K562 (cell line): ENCODE data around the gene MAP2. TPM values are rescaled to one million over a fixed set of nuclear protein-coding genes. Genes with fewer than 3 reads are reported as not detected.

Source experiments
- ATAC-seq: fragments of 200-7000 bp; cut with Tn5 transposase; 3 replicates; pipeline ENCODE4 v1.9.1; 2020; ENCODE audit warnings: moderate library complexity
- BruUV-seq: library from RNA; stranded (reverse); fragments of 400-500 nt; replicated peaks from 2 replicates; lab custom pipeline; 2021; lab: Mats Ljungman, UMichigan
- CTCF ChIA-PET: fragments of 300-600 bp; formaldehyde crosslinking; extraction: SDS; loops from one replicate; lab custom pipeline; 2021; ENCODE audit warnings: low intra/inter-chr PET ratio; lab: Yijun Ruan, JAX
- POLR2A ChIA-PET: fragments of 300-600, 350-650 bp; sonication (Branson Sonifier 250); formaldehyde crosslinking; extraction: SDS; loops from one replicate; lab custom pipeline; 2021; ENCODE audit warnings: antibody characterized with exemption, inconsistent platforms; lab: Yijun Ruan, JAX
- DNase-seq, 4 experiments: peaks; one replicate each; pipeline versions ENCODE4 v3.0.0 to v3.0.0-alpha.2; 2011 to 2018; ENCODE audit warnings: low spot score in 3 of 4, mixed read lengths in 3 of 4; ENCODE audit errors: extremely low read depth in 1 of 4
- FAIRE-seq: peaks from 2 replicates; lab custom pipeline; 2011; peaks lifted over from hg19 to GRCh38; lab: Jason Lieb, UNC
- H2AFZ ChIP-seq: 2 replicates; pipeline ENCODE4 v1.6.0; 2011; ENCODE audit warnings: low read depth, low read length, control low read depth, inconsistent platforms
- H3K27ac ChIP-seq: fragments of 200-600 bp; 3 replicates; pipeline ENCODE4 v1.8.0; 2011; ENCODE audit warnings: low read depth, mild to moderate bottlenecking, control low read depth, inconsistent platforms, low read length, moderate library complexity, mixed read lengths; ENCODE audit errors: extremely low read depth
- H3K27me3 ChIP-seq, 2 experiments: fragments of 300-600 bp in 1 of 2; 2 replicates in 1 of 2; 3 replicates in 1 of 2; pipeline versions ENCODE4 v1.6.0 to v1.8.0; 2011; ENCODE audit warnings: inconsistent platforms in 2 of 2, low read length in 2 of 2, mild to moderate bottlenecking in 1 of 2, mixed read lengths in 1 of 2, moderate library complexity in 1 of 2; ENCODE audit not compliant: control insufficient read depth in 2 of 2, insufficient read depth in 2 of 2
- H3K36me3 ChIP-seq: fragments of 300-600 bp; 3 replicates; pipeline ENCODE4 v1.8.0; 2011; ENCODE audit warnings: mild to moderate bottlenecking, low read length, inconsistent platforms; ENCODE audit not compliant: control insufficient read depth, insufficient read depth
- H3K4me1 ChIP-seq, 2 experiments: fragments of 200-600 bp in 1 of 2; replicated peaks in 1 of 2; 2 replicates in 1 of 2; 3 replicates in 1 of 2; pipeline versions ENCODE4 v1.5.1 to v1.8.0; 2011; ENCODE audit warnings: inconsistent platforms in 2 of 2, low read length in 2 of 2, mild to moderate bottlenecking in 1 of 2, mixed read lengths in 1 of 2, moderate library complexity in 1 of 2; ENCODE audit not compliant: control insufficient read depth in 2 of 2, insufficient read depth in 2 of 2
- H3K4me2 ChIP-seq: 2 replicates; pipeline ENCODE4 v1.6.1; 2011; ENCODE audit warnings: low read length, control low read depth, inconsistent platforms, mixed read lengths; ENCODE audit not compliant: insufficient read depth
- H3K4me3 ChIP-seq: fragments of 200-600 bp; sonication (generic), shearing (Covaris generic); 2 replicates; pipeline ENCODE4 v1.5.1; 2016; ENCODE audit warnings: control low read depth, inconsistent platforms
- H3K79me2 ChIP-seq: fragments of 200-600 bp; 3 replicates; pipeline ENCODE4 v1.8.0; 2011; ENCODE audit warnings: low read length, inconsistent platforms; ENCODE audit not compliant: control insufficient read depth, insufficient read depth
- H3K9ac ChIP-seq, 2 experiments: 2 replicates each; pipeline versions ENCODE4 v1.6.0 to v1.6.1; 2011; ENCODE audit warnings: low read depth in 2 of 2, low read length in 2 of 2, control low read depth in 1 of 2, inconsistent platforms in 1 of 2, mild to moderate bottlenecking in 1 of 2, mixed read lengths in 1 of 2; ENCODE audit not compliant: insufficient read depth in 1 of 2
- H3K9me1 ChIP-seq: one replicate; pipeline ENCODE4 v1.6.0; 2011; ENCODE audit warnings: inconsistent platforms, mild to moderate bottlenecking, low read length, moderate library complexity; ENCODE audit not compliant: control insufficient read depth, insufficient read depth
- H3K9me3 ChIP-seq: replicated peaks from 2 replicates; pipeline ENCODE4 v1.5.1; 2011; ENCODE audit warnings: low read depth, low read length, inconsistent platforms; ENCODE audit not compliant: control insufficient read depth, insufficient read depth
- H4K20me1 ChIP-seq: replicated peaks from 2 replicates; pipeline ENCODE4 v1.6.1; 2011; ENCODE audit warnings: low read length, inconsistent platforms, mixed read lengths; ENCODE audit not compliant: control insufficient read depth, insufficient read depth
- CBFA2T2 ChIP-seq: fragments of 450-650 bp; conservative IDR thresholded peaks from 2 replicates; pipeline ENCODE4 v1.6.1; 2017; ENCODE audit warnings: mild to moderate bottlenecking
- DIDO1 ChIP-seq: fragments of 450-650 bp; IDR thresholded peaks from 2 replicates; pipeline ENCODE4 v1.6.1; 2016; ENCODE audit warnings: low read depth, missing biosample characterization, missing genetic modification characterization
- GABPA ChIP-seq: fragments of 200-800 bp; sonication (Bioruptor generic); conservative IDR thresholded peaks from 2 replicates; pipeline ENCODE4 v1.6.1; 2016; ENCODE audit warnings: low read depth, missing genetic modification characterization, missing compliant biosample characterization
- MBD1 ChIP-seq: fragments of 250-450 bp; sonication (Bioruptor Pico); IDR thresholded peaks from 2 replicates; pipeline ENCODE4 v1.8.0; 2022; ENCODE audit warnings: inconsistent platforms
- NRF1 ChIP-seq, 2 experiments: fragments of 450-650 bp; IDR thresholded peaks in 1 of 2; conservative IDR thresholded peaks in 1 of 2; 2 replicates each; pipeline ENCODE4 v1.6.1; 2014; ENCODE audit warnings: mild to moderate bottlenecking in 2 of 2
- ZBTB8A ChIP-seq: fragments of 450-650 bp; IDR thresholded peaks from 2 replicates; pipeline ENCODE4 v1.6.1; 2018; ENCODE audit warnings: mild to moderate bottlenecking, moderate library complexity; ENCODE audit not compliant: partially characterized antibody
- ZNF140 ChIP-seq: fragments of 250-450 bp; sonication (Bioruptor Pico); IDR thresholded peaks from 2 replicates; pipeline ENCODE4 v1.8.0; 2021; ENCODE audit warnings: moderate library complexity, mild to moderate bottlenecking, inconsistent platforms
- WGBS: fragments of 100-300 bp; shearing (Covaris generic); methylation state at CpG from one replicate; pipeline ENCODE4 v1.1.6; 2016; ENCODE audit warnings: low coverage, mixed read lengths; ENCODE audit not compliant: insufficient coverage; ENCODE audit errors: missing lambda C conversion rate; 5-methylcytosine and 5-hydroxymethylcytosine counted together
- in situ Hi-C: fragments of 300-500 bp; cut with MboI; formaldehyde crosslinking; loops from 4 replicates; pipeline ENCODE4 v1.15.0; 2018; ENCODE audit warnings: inconsistent platforms, mixed read lengths
- intact Hi-C: fragments of 100-400 bp; cut with micrococcal nuclease; formaldehyde crosslinking; loops from 2 replicates; pipeline ENCODE4 v1.14.2; 2022
- polyA plus RNA-seq, 8 experiments: library from polyadenylated mRNA; depleted of rRNA in 4 of 8; stranded (reverse) in 5 of 8; unstranded in 3 of 8; fragments of >200 nt; fragmentation: Nextera tagmentation in 2 of 8; fragmentation: Illumina TruSeq in 1 of 8; extraction: Ambion mirVana in 2 of 8; extraction: Trizol in 1 of 8; gene quantifications; 2 replicates each; pipeline versions ENCODE4 v1.2.1 to v1.2.3, GENCODE V29; 2011 to 2014; ENCODE audit warnings: inconsistent platforms in 1 of 8, missing spikeins in 1 of 8
- total RNA-seq, 7 experiments: library from RNA; depleted of rRNA in 6 of 7; stranded (reverse); fragments of >200 nt in 6 of 7; fragmentation: Illumina TruSeq in 2 of 7; extraction: Trizol in 2 of 7; gene quantifications; 2 replicates each; pipeline versions ENCODE4 v1.2.1 to v1.2.3, GENCODE V29; 2011 to 2021; ENCODE audit warnings: low replicate concordance in 1 of 7

MAP2 gene
- total and polyA plus RNA-seq, 9 of the 15 experiments (the other 6 are each of a cell fraction or from before 2014, with no cell fraction given): 0.13 TPM; not detected in 8

DNA sequence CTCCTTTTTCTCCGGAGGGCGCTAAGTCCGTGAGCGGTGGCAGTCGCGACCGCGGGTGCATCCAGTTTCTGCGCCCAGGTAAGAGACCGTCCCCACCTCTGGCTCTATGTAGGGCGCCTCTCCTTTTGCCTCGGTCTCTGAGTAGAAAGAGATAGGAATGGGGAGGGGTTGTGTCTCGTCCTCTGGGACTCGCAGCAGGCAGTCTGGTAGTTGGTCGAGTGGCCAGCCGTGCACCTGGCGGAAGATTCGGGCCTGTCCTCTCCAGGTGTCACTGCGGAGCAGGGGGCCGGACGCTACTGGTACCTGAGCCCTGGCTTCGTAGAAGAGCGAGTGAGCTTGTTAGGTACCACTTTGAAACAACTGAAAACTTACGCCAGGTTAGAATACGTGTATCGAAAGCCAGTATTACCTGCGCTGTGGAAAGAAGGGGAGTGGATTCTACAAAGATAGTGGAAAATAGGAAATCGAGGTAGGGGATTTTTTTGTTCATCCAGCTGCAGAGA is 403 bp downstream of the MAP2 start:
- POLR2A ChIA-PET: no interaction called here
- no TSS peak for BruUV-seq
- peak; percentile 7; the same call in 1 of the 3 replicates for ATAC-seq
- H3K79me2 ChIP-seq: no peaks in the 10 kb centered on the region
- H3K27ac ChIP-seq: no peak overlapping the region
- in situ Hi-C loops (no loop called here), intact Hi-C loops (loop anchor here (10.0 kb wide), 3 partner anchors 541 to 1019 kb away; partner anchors contain the start of gene PTH2R)
- DNase-seq: no peak
- no peaks in the 10 kb centered on the region for H3K36me3 ChIP-seq
- 0 out of 4 replicates have a peak, but pooled peaks of 1 of the 2 experiments have one; percentile 5 for TF ChIP-seq NRF1 (conservative IDR thresholded peaks at IDR 0.05 in 1 of 2, IDR thresholded peaks at IDR 0.05 in 1 of 2)
- TF ChIP-seq DIDO1 (tag): no peak
- TF ChIP-seq ZNF140: no peak
- TF ChIP-seq ZBTB8A: no peak
- no peak for TF ChIP-seq GABPA (tag)
- no peak for TF ChIP-seq CBFA2T2
- TF ChIP-seq MBD1 (CRISPR knock-in tag): no peak
- no peaks in the 10 kb centered on the region for H4K20me1 ChIP-seq
- H3K9me3 ChIP-seq: no peaks in the 10 kb centered on the region
- no peak for FAIRE-seq
- CTCF ChIA-PET: no interaction called here
- peaks cover 0 to 11% of the 10 kb centered on the region in 2 experiments; a peak in 2 of 5 replicates for H3K4me1 ChIP-seq
- peak overlapping the region; percentile 30 for H3K4me3 ChIP-seq
- H3K9ac ChIP-seq: no peak overlapping the region; a peak in 1 of 4 replicates
- 27% methylated on average over 20 of the region's 28 CpGs for WGBS
- peak overlapping the region; percentile 55 for H2AFZ ChIP-seq
- no peaks in the 10 kb centered on the region for H3K27me3 ChIP-seq
- H3K4me2 ChIP-seq: peak overlapping the region; percentile 49
- no peaks in the 10 kb centered on the region for H3K9me1 ChIP-seq
